Thoracic aorta (tissue), 2 donors: Measurements from ENCODE around the gene SPRYD3. TPM values are rescaled to one million over a fixed set of nuclear protein-coding genes. Genes with fewer than 3 reads are reported as not detected.

Experiments used
- ATAC-seq: fragments of 150-250 bp; one replicate; pipeline ENCODE4 v1.8.0; 2017; ENCODE audit warnings: low read depth; ENCODE audit not compliant: insufficient number of reproducible peaks, low FRiP score
- DNase-seq: peaks from one replicate; pipeline ENCODE4 v3.0.0-alpha.2; 2020; ENCODE audit warnings: low spot score
- H3K27ac ChIP-seq, 2 donors: fragments of 200-600 bp; sonication (generic); 1 replicate in 1 of 2; 2 replicates in 1 of 2; pipeline ENCODE4 v1.5.1; 2016; ENCODE audit warnings: mild to moderate bottlenecking in 2 of 2, moderate library complexity in 2 of 2
- H3K27me3 ChIP-seq: fragments of 200-600 bp; sonication (generic); replicated peaks from 2 replicates; pipeline ENCODE4 v1.6.0; 2016; ENCODE audit warnings: mild to moderate bottlenecking; ENCODE audit not compliant: insufficient read depth
- H3K36me3 ChIP-seq: fragments of 200-600 bp; sonication (generic); one replicate; pipeline ENCODE4 v1.5.1; 2016
- H3K4me1 ChIP-seq, 2 donors: fragments of 200-600 bp; sonication (generic); 1 replicate in 1 of 2; 2 replicates in 1 of 2; pipeline versions ENCODE4 v1.5.1 to v1.6.0; 2016; ENCODE audit warnings: low read depth in 2 of 2, mild to moderate bottlenecking in 1 of 2; ENCODE audit not compliant: control insufficient read depth in 1 of 2
- H3K4me3 ChIP-seq: fragments of 200-600 bp; sonication (generic); 2 replicates; pipeline ENCODE4 v1.5.1; 2016; ENCODE audit warnings: mild to moderate bottlenecking
- H3K9me3 ChIP-seq: fragments of 200-600 bp; sonication (generic); 2 replicates; pipeline ENCODE4 v1.5.1; 2016
- total RNA-seq, 2 donors: library from RNA; depleted of rRNA; stranded (reverse); fragments of >200 nt; gene quantifications; one replicate each; pipeline versions ENCODE4 v1.1.0 to v1.2.3, GENCODE V29; 2016
- TF ChIP-seq, protein P1 (sequence below): fragments of 200-600 bp; sonication (generic); IDR thresholded peaks from one replicate; pipeline ENCODE4 v1.5.1; 2019; ENCODE audit warnings: antibody characterized with exemption

Gene SPRYD3
- total RNA-seq, 2 donors from 2014 or later, result 68.0 to 94.8 TPM

DNA sequence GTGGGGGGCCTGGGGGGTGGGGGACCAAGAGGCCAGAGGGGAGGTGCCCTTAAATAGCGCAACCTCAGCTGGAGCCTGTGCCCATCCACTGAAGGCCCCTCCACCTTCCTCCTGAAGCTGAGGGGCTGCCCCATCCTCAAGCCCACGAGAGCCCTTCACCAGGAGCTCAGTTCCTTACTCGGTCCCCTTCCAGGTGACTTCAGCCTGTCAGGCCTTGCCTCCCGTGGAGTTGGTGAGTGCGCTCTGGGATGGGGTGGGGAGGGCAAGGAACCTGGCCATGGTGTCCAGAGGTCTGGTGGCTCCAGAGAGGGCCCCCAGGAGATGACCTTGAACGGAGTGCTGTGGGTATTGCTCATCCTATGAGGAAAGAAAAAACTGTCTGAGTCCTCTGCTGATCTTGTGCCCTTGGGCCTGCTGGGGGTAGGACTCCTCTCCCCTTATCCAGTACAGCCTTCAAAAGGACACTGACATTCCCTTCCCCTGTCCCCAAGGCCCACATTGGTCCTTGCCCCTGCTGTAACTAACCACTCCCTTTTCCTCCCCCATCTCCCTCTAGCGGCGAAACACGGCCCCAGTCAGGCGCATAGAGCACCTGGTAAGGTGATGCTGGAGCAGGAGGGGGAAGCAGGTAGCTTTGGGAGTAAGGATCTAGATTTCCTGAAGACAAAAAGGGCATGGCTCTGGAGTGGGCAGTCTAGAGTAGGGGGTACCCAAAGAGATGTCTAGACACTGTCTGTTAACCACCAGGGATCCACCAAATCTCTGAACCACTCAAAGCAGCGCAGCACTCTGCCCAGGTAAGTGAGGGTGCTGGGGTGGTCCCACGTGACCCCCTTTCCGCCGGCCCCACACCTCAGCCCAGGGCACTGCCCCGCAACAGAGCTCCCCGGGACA lies 25.7 kb downstream of the SPRYD3 start:
- TF ChIP-seq, protein P1, sequence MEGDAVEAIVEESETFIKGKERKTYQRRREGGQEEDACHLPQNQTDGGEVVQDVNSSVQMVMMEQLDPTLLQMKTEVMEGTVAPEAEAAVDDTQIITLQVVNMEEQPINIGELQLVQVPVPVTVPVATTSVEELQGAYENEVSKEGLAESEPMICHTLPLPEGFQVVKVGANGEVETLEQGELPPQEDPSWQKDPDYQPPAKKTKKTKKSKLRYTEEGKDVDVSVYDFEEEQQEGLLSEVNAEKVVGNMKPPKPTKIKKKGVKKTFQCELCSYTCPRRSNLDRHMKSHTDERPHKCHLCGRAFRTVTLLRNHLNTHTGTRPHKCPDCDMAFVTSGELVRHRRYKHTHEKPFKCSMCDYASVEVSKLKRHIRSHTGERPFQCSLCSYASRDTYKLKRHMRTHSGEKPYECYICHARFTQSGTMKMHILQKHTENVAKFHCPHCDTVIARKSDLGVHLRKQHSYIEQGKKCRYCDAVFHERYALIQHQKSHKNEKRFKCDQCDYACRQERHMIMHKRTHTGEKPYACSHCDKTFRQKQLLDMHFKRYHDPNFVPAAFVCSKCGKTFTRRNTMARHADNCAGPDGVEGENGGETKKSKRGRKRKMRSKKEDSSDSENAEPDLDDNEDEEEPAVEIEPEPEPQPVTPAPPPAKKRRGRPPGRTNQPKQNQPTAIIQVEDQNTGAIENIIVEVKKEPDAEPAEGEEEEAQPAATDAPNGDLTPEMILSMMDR, result peak; percentile 65
- Histone ChIP-seq H3K4me1 (peaks cover 38 to 59% of the 10 kb centered on the region in 2 donors), H3K9me3 (no peaks in the 10 kb centered on the region), H3K36me3 (peaks cover 38% of the 10 kb centered on the region), H3K4me3 (peak overlapping the region; percentile 78), H3K27me3 (no peaks in the 10 kb centered on the region), H3K27ac (peak overlapping the region; percentile 83 to 95)
- DNase-seq, result no peak
- ATAC-seq, result no peak

DNA sequence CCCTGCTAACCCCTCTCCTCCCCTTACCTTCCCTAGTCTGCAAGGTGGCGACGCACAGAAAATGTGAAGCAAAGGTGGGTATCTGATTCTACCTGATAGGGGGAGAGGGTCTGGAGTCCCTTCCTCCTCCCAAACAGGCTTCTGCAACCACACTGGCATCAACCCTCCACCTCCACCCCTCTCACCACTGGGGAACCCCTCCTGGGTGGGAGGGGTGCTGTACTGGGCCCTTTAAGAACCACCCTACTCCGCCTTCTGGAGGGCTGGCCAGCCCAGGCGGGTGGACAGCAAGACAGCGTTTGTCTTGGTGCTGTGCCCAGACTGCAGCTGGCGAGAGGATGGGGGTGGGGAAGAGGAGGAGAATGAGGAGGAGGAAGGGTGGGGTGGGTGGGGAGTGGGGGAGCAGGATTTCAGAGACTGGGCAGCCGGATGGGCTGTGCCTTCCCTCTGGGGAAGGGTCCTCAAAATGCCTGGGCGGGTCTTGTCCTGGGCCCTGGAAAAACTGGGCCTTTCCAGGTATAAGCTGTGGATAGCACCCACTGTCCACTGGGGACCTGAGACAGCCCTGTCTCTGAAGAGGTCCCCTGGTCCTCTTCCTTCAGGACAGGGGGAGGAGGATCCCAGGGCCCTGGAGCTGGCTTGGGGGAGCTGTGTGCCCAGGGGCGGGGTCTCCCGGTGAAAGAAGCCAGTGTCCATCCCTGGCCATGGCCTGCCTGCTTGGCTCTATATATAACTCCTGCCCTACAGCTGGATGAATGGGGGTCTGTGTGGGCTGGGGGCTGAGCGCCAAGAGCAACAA lies 26.6 kb downstream of the SPRYD3 start:
- DNase-seq, result peak; percentile 70
- peaks cover 29% of the 10 kb centered on the region for H3K36me3 ChIP-seq

DNA sequence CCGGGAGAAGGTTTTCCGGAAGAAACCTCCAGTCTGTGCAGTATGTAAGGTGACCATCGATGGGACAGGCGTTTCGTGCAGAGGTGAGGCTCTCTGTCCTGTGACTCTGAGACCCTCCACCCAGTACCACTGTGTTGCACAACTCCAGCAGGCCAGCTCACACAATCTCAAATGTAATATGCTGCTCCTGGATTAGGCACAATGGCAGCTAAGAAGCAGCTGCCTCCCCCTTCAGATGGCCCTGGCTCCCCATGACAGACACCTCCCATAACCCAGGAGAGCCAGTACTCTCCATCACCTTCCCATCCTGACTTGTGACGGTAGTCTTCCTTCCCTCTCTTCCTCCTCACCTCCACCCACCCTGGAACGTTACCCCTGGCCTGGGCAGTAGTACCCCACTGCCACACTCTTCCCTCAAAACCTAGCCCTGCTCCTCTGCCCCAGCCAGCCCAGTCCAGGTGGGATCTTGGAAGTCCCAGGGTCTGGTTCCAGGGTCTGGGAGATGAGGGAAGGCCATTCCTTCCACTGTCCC lies 27.2 kb downstream of the SPRYD3 start:
- TF ChIP-seq, protein P1, result no peak
- Histone ChIP-seq H3K4me1 (peaks cover 40 to 65% of the 10 kb centered on the region in 2 donors), H3K27ac (peak overlapping the region; percentile 95 to 100), H3K36me3 (peaks cover 23% of the 10 kb centered on the region), H3K9me3 (no peaks in the 10 kb centered on the region), H3K27me3 (no peaks in the 10 kb centered on the region), H3K4me3 (peak overlapping the region; percentile 78)
- ATAC-seq (no peak), DNase-seq (no peak)

More for the DNA sequence above, 26.6 kb downstream of the SPRYD3 start:
- Histone ChIP-seq H3K27me3 (no peaks in the 10 kb centered on the region), H3K9me3 (no peaks in the 10 kb centered on the region), H3K4me1 (peaks cover 40 to 65% of the 10 kb centered on the region in 2 donors), H3K27ac (peak overlapping the region; percentile 95 to 100), H3K4me3 (peak overlapping the region; percentile 78)
- ATAC-seq, result no peak
- TF ChIP-seq, protein P1, result no peak

DNA sequence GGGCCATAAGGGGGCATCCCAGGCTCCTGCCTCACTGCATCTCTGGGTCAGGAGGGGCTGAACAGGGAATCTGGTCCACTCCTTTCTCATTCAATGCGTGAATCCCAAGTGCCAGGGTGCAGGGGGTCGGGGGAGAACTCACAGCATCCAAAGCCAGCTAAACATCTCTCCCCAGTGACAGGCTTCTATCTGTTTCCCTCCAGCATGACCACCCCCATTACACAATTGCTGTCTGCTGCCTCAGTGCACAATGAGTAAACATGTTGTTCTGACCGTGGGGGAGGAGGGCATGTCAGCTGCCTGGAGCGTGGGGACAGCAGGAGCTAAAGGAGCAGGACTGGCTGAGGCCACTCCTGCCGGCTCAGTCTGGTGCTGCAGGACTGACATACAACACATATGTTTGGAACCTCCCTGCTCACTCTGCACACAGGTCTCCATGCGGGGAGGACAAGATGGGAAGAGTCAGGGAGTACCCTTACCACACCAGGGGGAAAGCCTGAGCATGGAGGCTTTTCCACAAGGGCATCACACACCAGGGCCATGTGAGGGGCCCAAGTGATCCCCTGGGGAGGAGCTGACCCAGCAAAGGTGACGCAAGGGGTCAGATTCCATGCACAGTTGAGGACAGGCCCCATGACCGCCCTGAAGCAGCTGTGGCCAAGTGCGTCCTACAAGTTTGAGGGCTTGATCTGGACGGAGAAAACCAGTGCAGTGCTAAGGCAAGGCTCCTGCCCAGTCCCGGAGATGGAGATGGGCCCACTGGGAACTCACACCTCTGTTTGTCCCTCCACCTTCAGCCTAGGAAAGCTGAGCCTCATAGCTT lies 27.9 kb downstream of the SPRYD3 start:
- H3K4me1 ChIP-seq, result peaks cover 40 to 65% of the 10 kb centered on the region in 2 donors
- no peaks in the 10 kb centered on the region for H3K9me3 ChIP-seq
- no peak for DNase-seq
- peaks cover 18% of the 10 kb centered on the region for H3K36me3 ChIP-seq
- TF ChIP-seq, protein P1, result peak; percentile 60
- peak overlapping the region; percentile 95 to 100 for H3K27ac ChIP-seq
- H3K4me3 ChIP-seq, result peak overlapping the region; percentile 78
- H3K27me3 ChIP-seq, result no peaks in the 10 kb centered on the region
- no peak for ATAC-seq
